22Rv1 (cell line): Measurements from ENCODE around the gene MX1.

Experiments used
- ZFX ChIP-seq: fragments of 450-650 bp; IDR thresholded peaks from 2 replicates; pipeline ENCODE4 v1.6.1; 2017; ENCODE audit warnings: antibody characterized with exemption, borderline replicate concordance
- TF ChIP-seq, protein P1 (sequence below): fragments of 450-650 bp; IDR thresholded peaks from 2 replicates; pipeline ENCODE4 v1.5.1; 2017; ENCODE audit warnings: mild to moderate bottlenecking

DNA sequence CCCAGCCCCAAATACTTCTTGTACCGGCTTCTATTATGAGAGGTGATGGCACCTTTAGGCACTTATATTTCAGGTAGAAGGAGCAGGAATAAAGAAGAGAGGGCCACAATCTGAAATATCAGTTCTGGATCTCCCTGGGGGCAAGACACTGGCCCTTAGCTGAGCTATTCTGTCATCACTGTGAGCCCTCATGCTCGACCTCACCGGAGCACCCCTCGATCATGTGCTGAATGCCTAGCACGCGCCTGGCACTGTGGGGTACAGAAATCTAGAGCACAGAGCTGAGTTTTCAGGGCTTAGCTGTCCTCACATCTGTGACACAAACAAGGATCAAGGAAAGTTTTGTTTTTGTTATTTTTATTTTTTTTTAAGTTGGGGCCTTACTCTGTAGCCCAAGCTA, 7.6 kb upstream of the MX1 start:
- TF ChIP-seq, protein P1, sequence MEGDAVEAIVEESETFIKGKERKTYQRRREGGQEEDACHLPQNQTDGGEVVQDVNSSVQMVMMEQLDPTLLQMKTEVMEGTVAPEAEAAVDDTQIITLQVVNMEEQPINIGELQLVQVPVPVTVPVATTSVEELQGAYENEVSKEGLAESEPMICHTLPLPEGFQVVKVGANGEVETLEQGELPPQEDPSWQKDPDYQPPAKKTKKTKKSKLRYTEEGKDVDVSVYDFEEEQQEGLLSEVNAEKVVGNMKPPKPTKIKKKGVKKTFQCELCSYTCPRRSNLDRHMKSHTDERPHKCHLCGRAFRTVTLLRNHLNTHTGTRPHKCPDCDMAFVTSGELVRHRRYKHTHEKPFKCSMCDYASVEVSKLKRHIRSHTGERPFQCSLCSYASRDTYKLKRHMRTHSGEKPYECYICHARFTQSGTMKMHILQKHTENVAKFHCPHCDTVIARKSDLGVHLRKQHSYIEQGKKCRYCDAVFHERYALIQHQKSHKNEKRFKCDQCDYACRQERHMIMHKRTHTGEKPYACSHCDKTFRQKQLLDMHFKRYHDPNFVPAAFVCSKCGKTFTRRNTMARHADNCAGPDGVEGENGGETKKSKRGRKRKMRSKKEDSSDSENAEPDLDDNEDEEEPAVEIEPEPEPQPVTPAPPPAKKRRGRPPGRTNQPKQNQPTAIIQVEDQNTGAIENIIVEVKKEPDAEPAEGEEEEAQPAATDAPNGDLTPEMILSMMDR: no peak
- TF ChIP-seq ZFX: no peak
